Psoas muscle (tissue), 8 donors: Measurements from ENCODE around the gene INTS7. TPM values are rescaled to one million over a fixed set of nuclear protein-coding genes. Genes with fewer than 3 reads are reported as not detected.

Experiments
- ATAC-seq, 4 donors: fragments of 200-7000 bp; cut with Tn5 transposase; one replicate each; pipeline ENCODE4 v1.9.1; 2020; ENCODE audit warnings: moderate library complexity in 3 of 4, mild to moderate bottlenecking in 2 of 4
- DNase-seq, 2 donors: peaks; one replicate each; pipeline ENCODE4 v3.0.0-alpha.2; 2020
- H3K27ac ChIP-seq: fragments of 200-600 bp; one replicate; pipeline ENCODE4 v1.8.0; 2022
- H3K27me3 ChIP-seq, 3 donors: fragments of 200-600 bp in 1 of 3; one replicate each; pipeline versions ENCODE4 v1.6.1 to v1.8.0; 2013 to 2022; ENCODE audit warnings: low read length in 2 of 3, mild to moderate bottlenecking in 2 of 3, moderate library complexity in 1 of 3; ENCODE audit not compliant: insufficient read depth in 3 of 3
- H3K36me3 ChIP-seq, 2 donors: fragments of 200-600 bp in 1 of 2; one replicate each; pipeline versions ENCODE4 v1.6.1 to v1.8.0; 2013 to 2022; ENCODE audit warnings: low read depth in 1 of 2, mild to moderate bottlenecking in 1 of 2, moderate library complexity in 1 of 2; ENCODE audit not compliant: insufficient read depth in 1 of 2
- H3K4me1 ChIP-seq: fragments of 200-600 bp; one replicate; pipeline ENCODE4 v1.8.0; 2022
- H3K4me3 ChIP-seq: fragments of 200-600 bp; one replicate; pipeline ENCODE4 v1.8.0; 2022; ENCODE audit warnings: mild to moderate bottlenecking
- H3K9me3 ChIP-seq: fragments of 200-600 bp; one replicate; pipeline ENCODE4 v1.8.0; 2022
- WGBS, 3 donors: extraction: QIAGEN DNeasy Blood & Tissue Kit; methylation state at CpG; one replicate each; pipeline versions ENCODE4 v1.1.6 to v1.1.7; 2013; 5-methylcytosine and 5-hydroxymethylcytosine counted together
- intact Hi-C, 2 donors: fragments of 100-400 bp; cut with DNase I; formaldehyde crosslinking; loops; one replicate each; pipeline versions ENCODE4 v1.11.0 to v1.14.2; 2022
- polyA plus RNA-seq, 3 donors: library from polyadenylated mRNA; stranded (reverse); fragments of 200-250 nt; gene quantifications; one replicate each; pipeline ENCODE4 v1.2.3, GENCODE V29; 2013
- total RNA-seq, 4 donors: library from RNA; stranded (reverse); fragmentation: NEBNext Ultra II Directional in 2 of 4; extraction: Animal tissue kit (Norgen Biotek cat#: 25700) in 2 of 4; gene quantifications; one replicate each; pipeline versions ENCODE4 v1.2.1 to v1.2.4, GENCODE V29; 2021 to 2023
- TF ChIP-seq, protein P1 (sequence below): fragments of 200-600 bp; IDR thresholded peaks from one replicate; pipeline ENCODE4 v1.8.0; 2022; ENCODE audit warnings: antibody characterized with exemption
- donor health status: healthy with polysubstance abuse.
- donor health status: DM: no; HTN: no; CAD: no; lungs with moderate emphysema.
- donor health status: Bipolar disorder and iron deficiency.
- donor health status: healthy.
- donor health status: DM: yes; HTN: yes; CAD: no.
- donor health status: DM: no; HTN: no; CAD: no.
- donor health status: DM: no; HTN: no; CAD: no.
- donor health status: DM: yes; HTN: yes; CAD: no.

Gene INTS7
- total and polyA plus RNA-seq, 7 donors = 4.4 to 12.7 (median 7.6) TPM

DNA sequence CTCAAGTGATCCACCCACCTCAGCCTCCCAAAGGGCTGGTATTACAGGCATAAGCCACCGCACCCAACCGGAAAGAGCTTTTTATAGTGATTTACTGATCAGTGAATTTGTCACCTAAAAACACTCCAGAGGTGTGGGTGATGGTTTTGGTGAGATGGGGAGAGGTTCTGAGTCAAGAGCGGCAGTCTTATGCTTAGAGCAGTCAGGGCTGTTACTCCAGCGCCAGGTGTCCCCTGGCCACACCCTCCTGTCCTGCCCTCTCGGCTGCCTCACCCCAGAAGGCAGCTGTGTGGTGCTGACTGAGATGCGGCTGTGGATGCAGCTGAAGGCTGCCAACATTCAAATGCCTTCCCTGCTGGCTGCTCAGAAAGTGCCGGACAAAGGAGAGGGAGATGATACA is 110.3 kb downstream of the INTS7 start:
- 20 to 28% (median 21%) methylated on average over 7 of the region's 7 CpGs for WGBS, 3 donors

GRCh38 chr1:211924256-211924655 is 111.1 kb downstream of the INTS7 start:
- Histone ChIP-seq H3K4me3 (no peak overlapping the region), H3K27me3 (peaks cover 0 to 8% (median 0%) of the 10 kb centered on the region in 3 donors), H3K36me3 (no peaks in the 10 kb centered on the region), H3K27ac (no peak overlapping the region), H3K4me1 (no peaks in the 10 kb centered on the region), H3K9me3 (no peaks in the 10 kb centered on the region)
- TF ChIP-seq, protein P1, sequence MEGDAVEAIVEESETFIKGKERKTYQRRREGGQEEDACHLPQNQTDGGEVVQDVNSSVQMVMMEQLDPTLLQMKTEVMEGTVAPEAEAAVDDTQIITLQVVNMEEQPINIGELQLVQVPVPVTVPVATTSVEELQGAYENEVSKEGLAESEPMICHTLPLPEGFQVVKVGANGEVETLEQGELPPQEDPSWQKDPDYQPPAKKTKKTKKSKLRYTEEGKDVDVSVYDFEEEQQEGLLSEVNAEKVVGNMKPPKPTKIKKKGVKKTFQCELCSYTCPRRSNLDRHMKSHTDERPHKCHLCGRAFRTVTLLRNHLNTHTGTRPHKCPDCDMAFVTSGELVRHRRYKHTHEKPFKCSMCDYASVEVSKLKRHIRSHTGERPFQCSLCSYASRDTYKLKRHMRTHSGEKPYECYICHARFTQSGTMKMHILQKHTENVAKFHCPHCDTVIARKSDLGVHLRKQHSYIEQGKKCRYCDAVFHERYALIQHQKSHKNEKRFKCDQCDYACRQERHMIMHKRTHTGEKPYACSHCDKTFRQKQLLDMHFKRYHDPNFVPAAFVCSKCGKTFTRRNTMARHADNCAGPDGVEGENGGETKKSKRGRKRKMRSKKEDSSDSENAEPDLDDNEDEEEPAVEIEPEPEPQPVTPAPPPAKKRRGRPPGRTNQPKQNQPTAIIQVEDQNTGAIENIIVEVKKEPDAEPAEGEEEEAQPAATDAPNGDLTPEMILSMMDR = no peak
- no peak for DNase-seq
- no peak for ATAC-seq
- intact Hi-C loops = no loop called here
- WGBS, 3 donors = 67 to 81% (median 79%) methylated on average over 10 of the region's 10 CpGs

More for the DNA sequence above, 110.3 kb downstream of the INTS7 start:
- ATAC-seq (peak in 2 of 4 donors; percentile 55 to 82), DNase-seq (no peak)
- H3K4me1 ChIP-seq = no peaks in the 10 kb centered on the region
- intact Hi-C loops = no loop called here
- H3K4me3 ChIP-seq = no peak overlapping the region
- H3K36me3 ChIP-seq = no peaks in the 10 kb centered on the region
- TF ChIP-seq, protein P1 = no peak
- H3K27me3 ChIP-seq = peaks cover 0 to 8% (median 0%) of the 10 kb centered on the region in 3 donors
- no peak overlapping the region for H3K27ac ChIP-seq
- no peaks in the 10 kb centered on the region for H3K9me3 ChIP-seq

DNA sequence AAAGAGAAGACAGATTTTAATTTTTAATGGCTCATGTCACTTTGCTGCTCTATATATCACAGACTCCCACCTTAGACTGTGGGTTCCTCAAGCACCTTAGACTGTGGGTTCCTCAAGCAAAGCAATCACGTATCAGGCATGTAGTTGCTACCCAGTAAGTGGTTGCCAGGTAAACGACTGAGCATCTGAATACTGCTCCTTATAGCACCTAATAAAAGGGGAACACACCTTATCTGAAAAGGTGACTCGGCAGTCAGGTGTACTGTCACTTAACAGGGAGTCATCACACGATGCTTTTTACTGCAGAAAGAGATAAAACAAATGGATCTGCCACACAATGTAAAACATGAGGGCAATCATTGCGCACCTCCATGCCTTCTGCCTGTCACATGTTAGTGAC is 112.3 kb downstream of the INTS7 start:
- intact Hi-C loops = no loop called here
- no peak overlapping the region for H3K27ac ChIP-seq
- ATAC-seq = no peak
- no peaks in the 10 kb centered on the region for H3K36me3 ChIP-seq
- H3K4me1 ChIP-seq = no peaks in the 10 kb centered on the region
- DNase-seq = no peak
- H3K4me3 ChIP-seq = no peak overlapping the region
- WGBS, 3 donors = 87 to 89% (median 88%) methylated on average over 5 of the region's 5 CpGs
- H3K9me3 ChIP-seq = no peaks in the 10 kb centered on the region
- TF ChIP-seq, protein P1 = no peak
- peaks cover 0 to 6% (median 0%) of the 10 kb centered on the region in 3 donors for H3K27me3 ChIP-seq

DNA sequence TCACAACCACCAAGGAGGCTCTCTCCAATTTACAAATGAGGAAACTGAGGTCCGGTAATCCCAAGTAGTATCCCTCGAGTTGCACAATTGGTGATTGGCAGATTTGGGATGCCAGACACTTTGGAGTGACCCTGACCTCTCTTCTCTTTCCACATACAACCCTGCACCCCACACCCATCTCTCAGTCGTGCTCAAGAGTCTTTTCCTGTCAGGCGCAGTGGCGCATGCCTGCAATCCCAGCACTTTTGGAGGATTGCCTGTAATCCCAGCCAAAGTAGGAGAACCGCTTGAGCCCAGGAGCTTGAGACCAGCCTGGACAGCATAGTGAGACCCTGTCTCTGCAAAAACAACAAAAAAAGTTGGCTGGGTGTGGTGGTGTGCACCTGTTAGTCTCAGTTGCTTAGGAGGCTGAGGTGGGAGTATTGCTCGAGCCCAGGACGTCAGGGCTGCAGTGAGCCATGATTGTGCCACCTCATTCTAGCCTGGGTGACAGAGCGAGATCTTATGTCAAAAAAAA is 113.7 kb downstream of the INTS7 start:
- TF ChIP-seq, protein P1 = no peak
- no peak overlapping the region for H3K4me3 ChIP-seq
- intact Hi-C loops = no loop called here

More for the DNA sequence above, 113.7 kb downstream of the INTS7 start:
- no peaks in the 10 kb centered on the region for H3K4me1 ChIP-seq
- no peaks in the 10 kb centered on the region for H3K36me3 ChIP-seq
- H3K27me3 ChIP-seq = peaks cover 0 to 3% (median 0%) of the 10 kb centered on the region in 3 donors
- no peak overlapping the region for H3K27ac ChIP-seq
- H3K9me3 ChIP-seq = no peaks in the 10 kb centered on the region
- WGBS, 3 donors = 89 to 91% (median 89%) methylated on average over 9 of the region's 9 CpGs
- ATAC-seq (no peak), DNase-seq (no peak)
